ENCODE results near the gene CLDN2. TPM values are rescaled to one million over a fixed set of nuclear protein-coding genes. Genes with fewer than 3 reads are reported as not detected.
"Not testable (repeated sequence)": the region's sequence is repeated elsewhere in the genome, so short reads cannot be mapped to it uniquely, and the experiment has no call there.

The CLDN2 gene
- total and polyA plus RNA-seq, 2 donors: not detected

GRCh38 chrX:106955004-106955772 lies 35.0 kb downstream of the CLDN2 start:
- 76% methylated on average over 1 of the region's 1 CpG for WGBS
- H3K4me1 ChIP-seq (ENCODE audit: insufficient read depth): no peaks in the 10 kb centered on the region

GRCh38 chrX:106957856-106958255 lies 37.7 kb downstream of the CLDN2 start:
- no peak overlapping the region for H3K4me3 ChIP-seq (ENCODE audit: low read depth, low read length)
- H3K36me3 ChIP-seq (ENCODE audit: insufficient read depth): no peaks in the 10 kb centered on the region
- no peak for DNase-seq (ENCODE audit: extremely low spot score)
- H3K27ac ChIP-seq (ENCODE audit: low read depth): no peak overlapping the region
- WGBS: 83% methylated on average over 1 of the region's 1 CpG
- H3K4me1 ChIP-seq (ENCODE audit: insufficient read depth): no peaks in the 10 kb centered on the region

More at GRCh38 chrX:106955004-106955772, 35.0 kb downstream of the CLDN2 start:
- Histone ChIP-seq H3K36me3 (ENCODE audit: insufficient read depth) (no peaks in the 10 kb centered on the region), H3K4me3 (ENCODE audit: low read depth, low read length) (no peak overlapping the region), H3K27ac (ENCODE audit: low read depth) (no peak overlapping the region)
- DNase-seq (ENCODE audit: extremely low spot score): no peak

DNA sequence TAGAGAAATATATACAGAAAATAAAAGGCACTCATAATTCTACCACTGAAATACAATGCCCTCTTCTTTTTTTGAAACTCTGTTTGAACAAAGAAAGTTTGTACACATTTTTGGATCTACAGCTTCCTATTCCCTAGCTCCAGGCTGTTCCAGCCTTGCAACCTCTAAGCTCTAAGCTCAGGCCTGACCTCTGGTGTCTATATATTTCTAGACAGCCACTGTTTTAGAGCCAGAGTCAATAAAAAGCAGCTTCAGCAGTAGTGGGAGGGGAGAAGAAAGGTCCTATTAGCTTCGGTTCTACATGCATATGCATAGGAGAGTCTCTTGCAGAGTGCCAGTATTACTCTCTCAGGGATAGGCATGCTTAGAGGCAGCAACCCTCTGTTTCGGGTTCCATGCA lies 39.7 kb downstream of the CLDN2 start:
- H3K4me1 ChIP-seq (ENCODE audit: insufficient read depth): no peaks in the 10 kb centered on the region
- no peak overlapping the region for H3K4me3 ChIP-seq (ENCODE audit: low read depth, low read length)
- no peak overlapping the region for H3K27ac ChIP-seq (ENCODE audit: low read depth)
- DNase-seq (ENCODE audit: extremely low spot score): no peak
- 54% methylated on average over 2 of the region's 2 CpGs for WGBS
- H3K36me3 ChIP-seq (ENCODE audit: insufficient read depth): no peaks in the 10 kb centered on the region

DNA sequence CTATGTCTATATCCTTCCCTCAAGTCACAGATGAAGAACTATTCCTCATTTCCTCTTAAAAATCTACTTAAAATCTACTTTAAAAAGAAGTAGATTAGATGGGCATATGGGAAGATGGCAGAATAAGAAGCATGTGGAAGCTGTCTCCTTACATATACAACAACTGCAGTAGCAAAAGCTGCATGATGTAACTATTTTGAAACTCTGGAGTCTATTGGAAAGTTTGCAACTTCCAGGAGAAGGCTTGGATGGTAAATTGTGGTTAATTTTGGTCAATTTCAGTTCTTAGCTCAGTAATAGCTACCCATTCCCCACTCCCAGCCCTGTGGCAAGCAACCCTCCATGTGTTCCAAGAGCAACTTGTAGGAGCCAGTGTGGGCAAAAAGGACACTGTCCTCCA lies 42.9 kb downstream of the CLDN2 start:
- no peak overlapping the region for H3K4me3 ChIP-seq (ENCODE audit: low read depth, low read length)
- DNase-seq (ENCODE audit: extremely low spot score): no peak

GRCh38 chrX:106964290-106964689 lies 44.1 kb downstream of the CLDN2 start:
- Histone ChIP-seq H3K36me3 (ENCODE audit: insufficient read depth) (no peaks in the 10 kb centered on the region), H3K27ac (ENCODE audit: low read depth) (no peak overlapping the region), H3K4me1 (ENCODE audit: insufficient read depth) (no peaks in the 10 kb centered on the region), H3K4me3 (ENCODE audit: low read depth, low read length) (no peak overlapping the region)
- WGBS: 78% methylated on average over 1 of the region's 1 CpG
- DNase-seq (ENCODE audit: extremely low spot score): no peak

More for the DNA sequence above, 42.9 kb downstream of the CLDN2 start:
- H3K36me3 ChIP-seq (ENCODE audit: insufficient read depth): no peaks in the 10 kb centered on the region
- H3K27ac ChIP-seq (ENCODE audit: low read depth): no peak overlapping the region
- no peaks in the 10 kb centered on the region for H3K4me1 ChIP-seq (ENCODE audit: insufficient read depth)

DNA sequence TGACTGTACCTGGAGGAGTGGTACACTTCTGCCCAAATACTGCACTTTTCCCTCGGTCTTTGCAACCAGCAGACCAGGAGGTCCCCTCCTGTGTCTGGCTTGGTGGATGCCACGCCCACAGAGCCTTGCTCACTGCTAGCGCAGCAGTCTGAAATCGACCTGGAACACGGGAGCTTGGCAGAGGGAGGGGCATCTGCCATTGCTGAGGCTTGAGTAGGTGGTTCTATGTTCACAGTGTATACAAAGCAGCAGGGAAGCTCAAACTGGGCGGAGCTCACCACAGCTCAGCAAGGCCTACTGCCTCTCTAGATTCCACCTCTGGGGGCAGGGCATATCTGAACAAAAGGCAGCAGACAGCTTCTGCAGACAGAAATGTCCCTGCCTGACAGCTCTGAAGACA lies 46.3 kb downstream of the CLDN2 start:
- 88% methylated on average over 6 of the region's 6 CpGs for WGBS
- H3K4me3 ChIP-seq (ENCODE audit: low read depth, low read length); H3K27ac ChIP-seq (ENCODE audit: low read depth); DNase-seq (ENCODE audit: extremely low spot score); H3K4me1 ChIP-seq (ENCODE audit: insufficient read depth); H3K36me3 ChIP-seq (ENCODE audit: insufficient read depth): not testable (repeated sequence)

GRCh38 chrX:106972896-106973295 lies 52.7 kb downstream of the CLDN2 start:
- no peaks in the 10 kb centered on the region for H3K36me3 ChIP-seq (ENCODE audit: insufficient read depth)
- H3K27ac ChIP-seq (ENCODE audit: low read depth): no peak overlapping the region
- DNase-seq (ENCODE audit: extremely low spot score): no peak
- H3K4me3 ChIP-seq (ENCODE audit: low read depth, low read length): no peak overlapping the region
- no peaks in the 10 kb centered on the region for H3K4me1 ChIP-seq (ENCODE audit: insufficient read depth)

- H3K27ac ChIP-seq (ENCODE audit: low read depth): no peak overlapping the region
- no peaks in the 10 kb centered on the region for H3K36me3 ChIP-seq (ENCODE audit: insufficient read depth)
- no peaks in the 10 kb centered on the region for H3K4me1 ChIP-seq (ENCODE audit: insufficient read depth)
- WGBS: 70% methylated on average over 5 of the region's 5 CpGs
- H3K4me3 ChIP-seq (ENCODE audit: low read depth, low read length): no peak overlapping the region
- no peak for DNase-seq (ENCODE audit: extremely low spot score)
Observed at GRCh38 chrX:106973433-106974149, 53.4 kb downstream of the CLDN2 start.

- no peaks in the 10 kb centered on the region for H3K4me1 ChIP-seq (ENCODE audit: insufficient read depth)
- no peak for DNase-seq (ENCODE audit: extremely low spot score)
- no peaks in the 10 kb centered on the region for H3K36me3 ChIP-seq (ENCODE audit: insufficient read depth)
- no peak overlapping the region for H3K4me3 ChIP-seq (ENCODE audit: low read depth, low read length)
- no peak overlapping the region for H3K27ac ChIP-seq (ENCODE audit: low read depth)
- 82% methylated on average over 3 of the region's 3 CpGs for WGBS
Observed at GRCh38 chrX:106976416-106976815, 56.2 kb downstream of the CLDN2 start.

Other genes with a start within 250 kb of the CLDN2 start
- gene RNF128, start 193.7 kb upstream of the CLDN2 start, total RNA-seq: 13.7 TPM
- gene RNF128, start 193.7 kb upstream of the CLDN2 start, polyA plus RNA-seq: 5.6 TPM
- gene TBC1D8B, start 117.7 kb upstream of the CLDN2 start, total RNA-seq: 44.0 TPM
- gene TBC1D8B, start 117.7 kb upstream of the CLDN2 start, polyA plus RNA-seq: 2.6 TPM
- gene RIPPLY1, start 17.1 kb upstream of the CLDN2 start, total RNA-seq: not detected
- not detected for gene RIPPLY1, start 17.1 kb upstream of the CLDN2 start, polyA plus RNA-seq
- 44.6 TPM for gene MORC4, start 79.8 kb downstream of the CLDN2 start, total RNA-seq
- gene MORC4, start 79.8 kb downstream of the CLDN2 start, polyA plus RNA-seq: 6.8 TPM
- gene RBM41, start 198.4 kb downstream of the CLDN2 start, total RNA-seq: 33.2 TPM
- gene RBM41, start 198.4 kb downstream of the CLDN2 start, polyA plus RNA-seq: 7.4 TPM